Panc1 (cell line): ENCODE results near the gene ARHGAP25.

Experiments used
- CTCF ChIP-seq: fragments of 450-650 bp; IDR thresholded peaks from 2 replicates; pipeline ENCODE4 v1.5.1; 2017; ENCODE audit warnings: mild to moderate bottlenecking
- POLR2AphosphoS5 ChIP-seq: IDR thresholded peaks from 2 replicates; pipeline ENCODE4 v1.6.1; 2012; ENCODE audit warnings: mild to moderate bottlenecking, low read depth, low read length, moderate library complexity
- REST ChIP-seq, 2 experiments: IDR thresholded peaks; 2 replicates each; pipeline ENCODE4 v1.6.1; 2011 to 2012; ENCODE audit warnings: low read depth in 2 of 2, control low read depth in 1 of 2, low read length in 1 of 2, mild to moderate bottlenecking in 1 of 2, moderate library complexity in 1 of 2; ENCODE audit not compliant: insufficient read depth in 1 of 2
- SIN3A ChIP-seq: IDR thresholded peaks from 2 replicates; pipeline ENCODE4 v1.6.1; 2012; ENCODE audit warnings: low read depth, mild to moderate bottlenecking, low read length, moderate library complexity, borderline replicate concordance; ENCODE audit not compliant: insufficient read depth
- TCF7L2 ChIP-seq: IDR thresholded peaks from 2 replicates; pipeline ENCODE4 v1.6.1; 2011; ENCODE audit warnings: mild to moderate bottlenecking, low read depth, low read length, inconsistent platforms

- TF ChIP-seq CTCF (no peak), TCF7L2 (no peak), POLR2AphosphoS5 (no peak), SIN3A (no peak), REST (IDR thresholded peaks at IDR 0.05; ENCODE audit: insufficient read depth in 1 of 2, low read depth in 2 of 2, low read length in 1 of 2) (no peak)
These were observed 64.0 kb downstream of the ARHGAP25 start for GRCh38 chr2:68798569-68798968.
